GM12892 (cell line): Measurements from ENCODE around the gene SOBP.

Source experiments
- POLR2A ChIP-seq: IDR thresholded peaks from 2 replicates; pipeline ENCODE4 v1.6.1; 2011; ENCODE audit warnings: low read depth, low read length, control low read depth
- POLR2AphosphoS5 ChIP-seq: IDR thresholded peaks from 2 replicates; pipeline ENCODE4 v1.6.1; 2011; ENCODE audit warnings: low read depth, low read length, control low read depth
- TAF1 ChIP-seq: IDR thresholded peaks from 2 replicates; pipeline ENCODE4 v1.6.1; 2011; ENCODE audit warnings: low read depth, mild to moderate bottlenecking, control low read depth, low read length, borderline replicate concordance

GRCh38 chr6:107598091-107598490, 108.2 kb downstream of the SOBP start:
- TF ChIP-seq POLR2A (no peak), TAF1 (no peak), POLR2AphosphoS5 (no peak)
